Ovary (tissue), 9 donors: ENCODE measurements around the gene SIX5. TPM values are rescaled to one million over a fixed set of nuclear protein-coding genes. Genes with fewer than 3 reads are reported as not detected.
"Not testable (repeated sequence)": the region's sequence is repeated elsewhere in the genome, so short reads cannot be mapped to it uniquely, and the experiment has no call there.

ENCODE experiments used
- DNase-seq, 5 donors: peaks; one replicate each; pipeline ENCODE4 v3.0.0-alpha.2; 2019 to 2020
- H3K27ac ChIP-seq, 2 donors: fragments of 200-600 bp; one replicate each; pipeline versions ENCODE4 v1.5.1 to v1.8.0; 2019 to 2022
- H3K27me3 ChIP-seq: fragments of 200-600 bp; one replicate; pipeline ENCODE4 v1.8.0; 2022
- H3K36me3 ChIP-seq: fragments of 200-600 bp; sonication (generic); one replicate; pipeline ENCODE4 v1.5.1; 2019
- H3K4me1 ChIP-seq: one replicate; pipeline ENCODE4 v1.8.1; 2013; ENCODE audit warnings: mild to moderate bottlenecking, moderate library complexity; ENCODE audit not compliant: insufficient read depth
- H3K4me3 ChIP-seq: fragments of 200-600 bp; sonication (generic); one replicate; pipeline ENCODE4 v1.5.1; 2017
- H3K9me3 ChIP-seq, 2 donors: fragments of 200-600 bp in 1 of 2; sonication (generic) in 1 of 2; one replicate each; pipeline versions ENCODE4 v1.5.1 to v1.8.1; 2013 to 2019; ENCODE audit warnings: mild to moderate bottlenecking in 1 of 2, moderate library complexity in 1 of 2
- CTCF ChIP-seq, 3 donors: fragments of 450-650 bp in 2 of 3; fragments of 200-600 bp in 1 of 3; IDR thresholded peaks; one replicate each; pipeline versions ENCODE4 v1.5.1 to v1.8.0; 2016 to 2022; ENCODE audit warnings: antibody characterized with exemption in 3 of 3, mild to moderate bottlenecking in 1 of 3
- EP300 ChIP-seq: sonication (generic); formaldehyde crosslinking; IDR thresholded peaks from one replicate; pipeline ENCODE4 v1.6.1; 2017; ENCODE audit warnings: antibody characterized with exemption
- POLR2A ChIP-seq: fragments of 450-650 bp; IDR thresholded peaks from one replicate; pipeline ENCODE4 v1.6.1; 2017; ENCODE audit warnings: antibody characterized with exemption, mild to moderate bottlenecking, moderate library complexity
- WGBS, 3 donors: extraction: QIAGEN DNeasy Blood & Tissue Kit in 1 of 3; methylation state at CpG; one replicate each; pipeline versions ENCODE4 v1.1.5 to v1.1.7; 2013 to 2017; 5-methylcytosine and 5-hydroxymethylcytosine counted together
- intact Hi-C, 4 donors: fragments of 100-400 bp; cut with DNase I; formaldehyde crosslinking; loops; one replicate each; pipeline versions ENCODE4 v1.11.0 to v1.15.1; 2022 to 2023
- polyA plus RNA-seq, 2 donors: library from polyadenylated mRNA; stranded (reverse); fragments of 200-250 nt in 1 of 2; fragments of 350-450 nt in 1 of 2; fragmentation: Illumina TruSeq in 1 of 2; extraction: RNeasy Lipid Tissue Mini Kit (QIAGEN cat#74804) in 1 of 2; gene quantifications; one replicate each; pipeline ENCODE4 v1.2.3, GENCODE V29; 2013 to 2014
- total RNA-seq, 7 donors: library from RNA; depleted of rRNA in 2 of 7; stranded (reverse); fragments of >200 nt in 2 of 7; fragmentation: NEBNext Ultra II Directional in 3 of 7; extraction: Animal tissue kit (Norgen Biotek cat#: 25700) in 3 of 7; gene quantifications; one replicate each; pipeline versions ENCODE4 v1.1.0 to v1.2.4, GENCODE V29; 2016 to 2023
- donor health status: DM: no; HTN: no; CAD: no; lungs with moderate emphysema.
- donor health status: DM: no; HTN: no; CAD: no.
- donor health status: Bipolar disorder and iron deficiency.
- donor health status: DM: yes; HTN: yes; CAD: no.
- donor health status: DM: no; HTN: no; CAD: no.
- donor health status: DM: yes; HTN: yes; CAD: no.

The SIX5 gene
- total and polyA plus RNA-seq, 9 donors, result 5.4 to 64.4 (median 43.5) TPM

GRCh38 chr19:45730368-45731288, 38.4 kb downstream of the SIX5 start, which contains the start of gene FBXO46:
Gene FBXO46 (minus strand): TSS chr19:45730896. CDS start chr19:45713495, 17,401 bp downstream.
- no peak for TF ChIP-seq CTCF (IDR thresholded peaks at IDR 0.05)
- peak; percentile 45 for TF ChIP-seq POLR2A
- no peak for TF ChIP-seq EP300
- peak within 1 kb of the TSS in 1 of 2 donors; percentile 72 for H3K27ac ChIP-seq
- peaks cover 5% of the 10 kb centered on the region for H3K4me1 ChIP-seq
- no peaks in the 10 kb centered on the region for H3K9me3 ChIP-seq
- peak; percentile 95 to 97 (median 96) for DNase-seq
- WGBS, 3 donors, result 1% methylated on average over 48 of the region's 48 CpGs
- H3K27me3 ChIP-seq, result no peaks in the 10 kb centered on the region
- H3K36me3 ChIP-seq, result no peaks in the 10 kb centered on the region
- intact Hi-C loops, result loop anchor here in 1 of 4 donors (2.0 kb wide), 1 partner anchor 36 kb away; no protein-coding TSS in a partner anchor
- peak within 1 kb of the TSS; percentile 95 for H3K4me3 ChIP-seq

- Histone ChIP-seq H3K27ac (no peak overlapping the region), H3K4me3 (peak overlapping the region; percentile 95), H3K9me3 (no peaks in the 10 kb centered on the region), H3K36me3 (no peaks in the 10 kb centered on the region), H3K4me1 (peaks cover 5% of the 10 kb centered on the region), H3K27me3 (no peaks in the 10 kb centered on the region)
- DNase-seq, result no peak
- 3 to 8% (median 7%) methylated on average over 10 of the region's 10 CpGs for WGBS, 3 donors
- intact Hi-C loops, result loop anchor here in 1 of 4 donors (2.0 kb wide), 1 partner anchor 37 kb away; no protein-coding TSS in a partner anchor
- TF ChIP-seq EP300 (no peak), POLR2A (no peak), CTCF (IDR thresholded peaks at IDR 0.05) (no peak)
Measured at GRCh38 chr19:45729800-45730290, 39.2 kb downstream of the SIX5 start.

GRCh38 chr19:45728683-45729082, 40.4 kb downstream of the SIX5 start:
- H3K36me3 ChIP-seq, H3K27ac ChIP-seq, H3K4me1 ChIP-seq, H3K9me3 ChIP-seq, DNase-seq, intact Hi-C loops, H3K27me3 ChIP-seq, H3K4me3 ChIP-seq: not testable (repeated sequence)
- 92 to 95% (median 93%) methylated on average over 18 of the region's 18 CpGs for WGBS, 3 donors

- WGBS, 3 donors, result 94 to 98% (median 97%) methylated on average over 11 of the region's 11 CpGs
- DNase-seq, H3K9me3 ChIP-seq, H3K36me3 ChIP-seq, H3K4me3 ChIP-seq, H3K4me1 ChIP-seq, H3K27ac ChIP-seq, H3K27me3 ChIP-seq: not testable (repeated sequence)
- intact Hi-C loops, result loop anchor here in 1 of 4 donors (5.0 kb wide), 1 partner anchor 152 kb away; no protein-coding TSS in a partner anchor
Measured at GRCh38 chr19:45720065-45720464, 49.0 kb downstream of the SIX5 start.

- no peaks in the 10 kb centered on the region for H3K36me3 ChIP-seq
- 44 to 52% (median 49%) methylated on average over 12 of the region's 12 CpGs for WGBS, 3 donors
- no peaks in the 10 kb centered on the region for H3K9me3 ChIP-seq
- intact Hi-C loops, result loop anchor here in 2 of 4 donors (5.0 to 10.0 kb wide), 2 partner anchors 47 to 49 kb away; partner anchors contain the start of gene SIX5 (in 2 of the 2)
- peak in 2 of 5 donors; percentile 49 to 62 for DNase-seq
- peak overlapping the region; percentile 52 for H3K4me3 ChIP-seq
- no peak for TF ChIP-seq POLR2A
- TF ChIP-seq EP300, result no peak
- no peaks in the 10 kb centered on the region for H3K27me3 ChIP-seq
- H3K4me1 ChIP-seq, result peaks cover 5% of the 10 kb centered on the region
- H3K27ac ChIP-seq, result peak overlapping the region; percentile 66 to 74
Measured at GRCh38 chr19:45717983-45718650, 50.9 kb downstream of the SIX5 start.
